Upper lobe of left lung (tissue), 4 donors: ENCODE measurements around the gene IRF4.

Source experiments
- POLR2AphosphoS5 ChIP-seq, 2 donors: sonication (generic); formaldehyde crosslinking; IDR thresholded peaks; one replicate each; pipeline ENCODE4 v1.5.1; 2017; ENCODE audit warnings: antibody characterized with exemption in 2 of 2
- TF ChIP-seq, protein P1 (sequence below), 6 experiments: fragments of 450-650 bp in 4 of 6; fragments of 200-600 bp in 2 of 6; sonication (generic) in 2 of 6; IDR thresholded peaks; one replicate each; pipeline ENCODE4 v1.5.1; 2016 to 2019; ENCODE audit warnings: antibody characterized with exemption in 6 of 6

DNA sequence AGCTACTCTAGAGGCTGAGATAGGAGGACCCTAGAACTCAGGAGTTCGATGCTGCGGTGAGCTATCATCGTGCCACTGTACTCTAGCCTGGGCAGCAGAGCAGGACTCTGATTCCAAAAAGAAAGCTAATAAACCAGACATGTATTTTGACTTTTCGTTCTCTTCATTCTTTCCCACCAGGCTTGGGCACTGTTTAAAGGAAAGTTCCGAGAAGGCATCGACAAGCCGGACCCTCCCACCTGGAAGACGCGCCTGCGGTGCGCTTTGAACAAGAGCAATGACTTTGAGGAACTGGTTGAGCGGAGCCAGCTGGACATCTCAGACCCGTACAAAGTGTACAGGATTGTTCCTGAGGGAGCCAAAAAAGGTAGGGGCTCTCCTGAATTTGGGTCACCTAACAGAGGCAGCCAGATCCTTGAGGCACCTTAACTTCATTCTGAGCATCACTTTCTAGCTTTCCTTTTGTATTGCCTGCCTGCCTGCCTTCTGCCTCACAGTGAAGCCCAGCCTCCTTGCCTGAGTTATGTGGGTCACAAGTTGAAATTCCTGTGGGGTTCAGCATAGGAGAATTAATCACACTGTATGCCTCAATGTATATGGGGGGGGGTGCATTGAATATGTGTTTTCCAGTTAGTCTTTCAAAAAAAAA is 3.2 kb downstream of the IRF4 start:
- no peak for TF ChIP-seq POLR2AphosphoS5 (IDR thresholded peaks at IDR 0.05)
- TF ChIP-seq, protein P1, sequence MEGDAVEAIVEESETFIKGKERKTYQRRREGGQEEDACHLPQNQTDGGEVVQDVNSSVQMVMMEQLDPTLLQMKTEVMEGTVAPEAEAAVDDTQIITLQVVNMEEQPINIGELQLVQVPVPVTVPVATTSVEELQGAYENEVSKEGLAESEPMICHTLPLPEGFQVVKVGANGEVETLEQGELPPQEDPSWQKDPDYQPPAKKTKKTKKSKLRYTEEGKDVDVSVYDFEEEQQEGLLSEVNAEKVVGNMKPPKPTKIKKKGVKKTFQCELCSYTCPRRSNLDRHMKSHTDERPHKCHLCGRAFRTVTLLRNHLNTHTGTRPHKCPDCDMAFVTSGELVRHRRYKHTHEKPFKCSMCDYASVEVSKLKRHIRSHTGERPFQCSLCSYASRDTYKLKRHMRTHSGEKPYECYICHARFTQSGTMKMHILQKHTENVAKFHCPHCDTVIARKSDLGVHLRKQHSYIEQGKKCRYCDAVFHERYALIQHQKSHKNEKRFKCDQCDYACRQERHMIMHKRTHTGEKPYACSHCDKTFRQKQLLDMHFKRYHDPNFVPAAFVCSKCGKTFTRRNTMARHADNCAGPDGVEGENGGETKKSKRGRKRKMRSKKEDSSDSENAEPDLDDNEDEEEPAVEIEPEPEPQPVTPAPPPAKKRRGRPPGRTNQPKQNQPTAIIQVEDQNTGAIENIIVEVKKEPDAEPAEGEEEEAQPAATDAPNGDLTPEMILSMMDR (IDR thresholded peaks at IDR 0.05): no peak
